GM19397 (cell line): ENCODE results near the gene ANKRD22.
A peak's percentile ranks its signal among the peaks of the same experiment; 100 is the strongest.
"Not testable (repeated sequence)": the region's sequence is repeated elsewhere in the genome, so short reads cannot be mapped to it uniquely, and the experiment has no call there.

Source experiments
- ATAC-seq: cut with Tn5 transposase; IDR thresholded peaks from one replicate; pipeline ENCODE4 v1.9.1; 2021; ENCODE audit warnings: mild to moderate bottlenecking, moderate library complexity; ENCODE audit not compliant: unreplicated experiment

The ANKRD22 gene

GRCh38 chr10:88851706-88852105 lies at the start of gene ANKRD22:
Gene ANKRD22 (minus strand): TSS chr10:88851844. CDS start chr10:88851607, 237 bp downstream.
- ATAC-seq, result no peak

- no peak for ATAC-seq
These were observed 48.2 kb upstream of the ANKRD22 start for GRCh38 chr10:88899886-88900285.

- ATAC-seq, result no peak
These were observed 47.1 kb upstream of the ANKRD22 start for GRCh38 chr10:88898727-88899126.

- ATAC-seq, result no peak
These were observed 45.6 kb upstream of the ANKRD22 start for GRCh38 chr10:88896994-88897853.

- no peak for ATAC-seq
These were observed 44.8 kb upstream of the ANKRD22 start for GRCh38 chr10:88896372-88896993.

- ATAC-seq, result no peak
These were observed 43.6 kb upstream of the ANKRD22 start for GRCh38 chr10:88895250-88895649.

GRCh38 chr10:88893611-88894010 lies 42.0 kb upstream of the ANKRD22 start:
- ATAC-seq, result no peak

- no peak for ATAC-seq
These were observed 40.8 kb upstream of the ANKRD22 start for GRCh38 chr10:88892222-88892967.

- ATAC-seq, result no peak
These were observed 39.2 kb upstream of the ANKRD22 start for GRCh38 chr10:88890681-88891381.

- ATAC-seq, result peak; percentile 69
These were observed 38.1 kb upstream of the ANKRD22 start for GRCh38 chr10:88889559-88890337.

GRCh38 chr10:88888810-88889445 lies 37.3 kb upstream of the ANKRD22 start:
- no peak for ATAC-seq

- peak; percentile 49 for ATAC-seq
These were observed 34.9 kb upstream of the ANKRD22 start for GRCh38 chr10:88886557-88886956.

- ATAC-seq, result no peak
These were observed 31.8 kb upstream of the ANKRD22 start for GRCh38 chr10:88883448-88883809.

- ATAC-seq, result not testable (repeated sequence)
These were observed 31.2 kb upstream of the ANKRD22 start for GRCh38 chr10:88882646-88883447.

- ATAC-seq, result no peak
These were observed 30.4 kb upstream of the ANKRD22 start for GRCh38 chr10:88881922-88882645.

GRCh38 chr10:88881320-88881719 lies 29.7 kb upstream of the ANKRD22 start:
- ATAC-seq, result no peak

GRCh38 chr10:88880282-88881076 lies 28.8 kb upstream of the ANKRD22 start:
- peak; percentile 81 for ATAC-seq
